ENCODE results near the gene ERC1.

Gene ERC1

GRCh38 chr12:1256285-1256684, 265.3 kb downstream of the ERC1 start:
- no peak overlapping the region for H3K27ac ChIP-seq
- no peak overlapping the region for H3K4me2 ChIP-seq
- H3K36me3 ChIP-seq (ENCODE audit: insufficient read depth): no peaks in the 10 kb centered on the region
- no peak overlapping the region for H2AFZ ChIP-seq (ENCODE audit: low read depth)
- H3K9ac ChIP-seq: no peak overlapping the region
- H4K20me1 ChIP-seq (ENCODE audit: insufficient read depth): no peaks in the 10 kb centered on the region
- no peak for TF ChIP-seq CTCF (conservative IDR thresholded peaks at IDR 0.05; ENCODE audit: low read depth, low read length)
- H3K4me1 ChIP-seq (ENCODE audit: low read depth, poor library complexity, severe bottlenecking): peaks cover 8% of the 10 kb centered on the region
- no peak overlapping the region for H3K4me3 ChIP-seq (IDR thresholded peaks at IDR 0.05; ENCODE audit: insufficient read depth, low read depth, low read length)
- no peaks in the 10 kb centered on the region for H3K27me3 ChIP-seq (ENCODE audit: insufficient read depth, low read depth)
- H3K79me2 ChIP-seq (ENCODE audit: insufficient read depth, low read depth): no peaks in the 10 kb centered on the region

- Histone ChIP-seq H3K4me3 (IDR thresholded peaks at IDR 0.05; ENCODE audit: insufficient read depth, low read depth, low read length) (no peak overlapping the region), H3K36me3 (ENCODE audit: insufficient read depth) (no peaks in the 10 kb centered on the region), H3K27ac (no peak overlapping the region), H2AFZ (ENCODE audit: low read depth) (no peak overlapping the region), H3K79me2 (ENCODE audit: insufficient read depth, low read depth) (no peaks in the 10 kb centered on the region), H3K27me3 (ENCODE audit: insufficient read depth, low read depth) (no peaks in the 10 kb centered on the region), H3K4me2 (no peak overlapping the region), H3K9ac (no peak overlapping the region), H3K4me1 (ENCODE audit: low read depth, poor library complexity, severe bottlenecking) (peaks cover 8% of the 10 kb centered on the region), H4K20me1 (ENCODE audit: insufficient read depth) (no peaks in the 10 kb centered on the region)
- TF ChIP-seq CTCF (conservative IDR thresholded peaks at IDR 0.05; ENCODE audit: low read depth, low read length): no peak
These were observed 266.0 kb downstream of the ERC1 start for GRCh38 chr12:1256991-1257390.

- Histone ChIP-seq H4K20me1 (ENCODE audit: insufficient read depth) (no peaks in the 10 kb centered on the region), H2AFZ (ENCODE audit: low read depth) (no peak overlapping the region), H3K4me3 (IDR thresholded peaks at IDR 0.05; ENCODE audit: insufficient read depth, low read depth, low read length) (no peak overlapping the region), H3K4me1 (ENCODE audit: low read depth, poor library complexity, severe bottlenecking) (no peaks in the 10 kb centered on the region), H3K27me3 (ENCODE audit: insufficient read depth, low read depth) (no peaks in the 10 kb centered on the region), H3K4me2 (no peak overlapping the region), H3K79me2 (ENCODE audit: insufficient read depth, low read depth) (no peaks in the 10 kb centered on the region), H3K27ac (no peak overlapping the region), H3K9ac (no peak overlapping the region), H3K36me3 (ENCODE audit: insufficient read depth) (no peaks in the 10 kb centered on the region; the same call in 1 of the 2 replicates)
- no peak for TF ChIP-seq CTCF (conservative IDR thresholded peaks at IDR 0.05; ENCODE audit: low read depth, low read length)
These were observed 271.0 kb downstream of the ERC1 start for GRCh38 chr12:1262011-1262410.

GRCh38 chr12:1267243-1267642, 276.2 kb downstream of the ERC1 start:
- H3K36me3 ChIP-seq (ENCODE audit: insufficient read depth): no peaks in the 10 kb centered on the region; the same call in 1 of the 2 replicates
- H3K79me2 ChIP-seq (ENCODE audit: insufficient read depth, low read depth): no peaks in the 10 kb centered on the region
- no peak overlapping the region for H3K27ac ChIP-seq
- H4K20me1 ChIP-seq (ENCODE audit: insufficient read depth): no peaks in the 10 kb centered on the region
- TF ChIP-seq CTCF (conservative IDR thresholded peaks at IDR 0.05; ENCODE audit: low read depth, low read length): no peak
- H2AFZ ChIP-seq (ENCODE audit: low read depth): no peak overlapping the region
- H3K27me3 ChIP-seq (ENCODE audit: insufficient read depth, low read depth): no peaks in the 10 kb centered on the region
- H3K4me2 ChIP-seq: no peak overlapping the region
- H3K9ac ChIP-seq: no peak overlapping the region
- no peak overlapping the region for H3K4me3 ChIP-seq (IDR thresholded peaks at IDR 0.05; ENCODE audit: insufficient read depth, low read depth, low read length)
- peaks cover 10% of the 10 kb centered on the region for H3K4me1 ChIP-seq (ENCODE audit: low read depth, poor library complexity, severe bottlenecking)
